Body of pancreas (tissue), 4 donors: ENCODE measurements around the gene PRSS21. TPM values are rescaled to one million over a fixed set of nuclear protein-coding genes. Genes with fewer than 3 reads are reported as not detected.

Source experiments
- ATAC-seq: fragments of 150-250 bp; one replicate; pipeline ENCODE4 v1.9.1; 2016
- DNase-seq, 4 donors: peaks; one replicate each; pipeline ENCODE4 v3.0.0-alpha.2; 2019
- H3K27ac ChIP-seq, 4 donors: fragments of 200-600 bp; sonication (generic); 1 replicate in 3 of 4; 2 replicates in 1 of 4; pipeline versions ENCODE4 v1.5.1 to v1.6.1; 2016 to 2019; ENCODE audit warnings: mild to moderate bottlenecking in 1 of 4, mixed read lengths in 1 of 4, moderate library complexity in 1 of 4
- H3K27me3 ChIP-seq, 2 donors: fragments of 200-600 bp; sonication (generic); one replicate each; pipeline ENCODE4 v1.6.0; 2016; ENCODE audit warnings: mild to moderate bottlenecking in 1 of 2
- H3K36me3 ChIP-seq, 2 donors: fragments of 200-600 bp; sonication (generic); replicated peaks in 1 of 2; 2 replicates each; pipeline ENCODE4 v1.5.1; 2016; ENCODE audit warnings: low read depth in 2 of 2; ENCODE audit not compliant: insufficient read depth in 1 of 2
- H3K4me1 ChIP-seq: fragments of 200-600 bp; sonication (generic); one replicate; pipeline ENCODE4 v1.6.0; 2016
- H3K4me3 ChIP-seq, 2 donors: fragments of 200-600 bp; sonication (generic); 1 replicate in 1 of 2; 2 replicates in 1 of 2; pipeline ENCODE4 v1.5.1; 2016 to 2019
- H3K9me3 ChIP-seq, 3 donors: fragments of 200-600 bp; sonication (generic); 1 replicate in 2 of 3; 2 replicates in 1 of 3; pipeline ENCODE4 v1.5.1; 2016
- POLR2A ChIP-seq, 3 donors: fragments of 450-650 bp; IDR thresholded peaks; one replicate each; pipeline ENCODE4 v1.6.1; 2016; ENCODE audit warnings: antibody characterized with exemption in 3 of 3, mild to moderate bottlenecking in 2 of 3
- WGBS, 2 donors: methylation state at CpG; one replicate each; pipeline ENCODE4 v1.1.5; 2017; 5-methylcytosine and 5-hydroxymethylcytosine counted together
- intact Hi-C: fragments of 100-400 bp; cut with DNase I; formaldehyde crosslinking; loops from one replicate; pipeline ENCODE4 v1.15.1; 2023
- total RNA-seq, 2 donors: library from RNA; depleted of rRNA; stranded (reverse); fragments of >200 nt; gene quantifications; one replicate each; pipeline ENCODE4 v1.1.0, GENCODE V29; 2016
- TF ChIP-seq, protein P1 (sequence below), 7 experiments: fragments of 450-650 bp in 4 of 7; fragments of 200-600 bp in 3 of 7; sonication (generic) in 3 of 7; IDR thresholded peaks; one replicate each; pipeline ENCODE4 v1.5.1; 2016 to 2019; ENCODE audit warnings: antibody characterized with exemption in 7 of 7

PRSS21 gene
- total RNA-seq, 2 donors from 2014 or later: 0.66 to 1.6 TPM

GRCh38 chr16:2846511-2847310, 29.7 kb downstream of the PRSS21 start:
- no peak for ATAC-seq
- H3K4me1 ChIP-seq: peaks cover 8% of the 10 kb centered on the region
- no peaks in the 10 kb centered on the region for H3K9me3 ChIP-seq
- intact Hi-C loops: no loop called here
- H3K4me3 ChIP-seq: no peak overlapping the region
- no peak for TF ChIP-seq POLR2A (IDR thresholded peaks at IDR 0.05)
- TF ChIP-seq, protein P1, sequence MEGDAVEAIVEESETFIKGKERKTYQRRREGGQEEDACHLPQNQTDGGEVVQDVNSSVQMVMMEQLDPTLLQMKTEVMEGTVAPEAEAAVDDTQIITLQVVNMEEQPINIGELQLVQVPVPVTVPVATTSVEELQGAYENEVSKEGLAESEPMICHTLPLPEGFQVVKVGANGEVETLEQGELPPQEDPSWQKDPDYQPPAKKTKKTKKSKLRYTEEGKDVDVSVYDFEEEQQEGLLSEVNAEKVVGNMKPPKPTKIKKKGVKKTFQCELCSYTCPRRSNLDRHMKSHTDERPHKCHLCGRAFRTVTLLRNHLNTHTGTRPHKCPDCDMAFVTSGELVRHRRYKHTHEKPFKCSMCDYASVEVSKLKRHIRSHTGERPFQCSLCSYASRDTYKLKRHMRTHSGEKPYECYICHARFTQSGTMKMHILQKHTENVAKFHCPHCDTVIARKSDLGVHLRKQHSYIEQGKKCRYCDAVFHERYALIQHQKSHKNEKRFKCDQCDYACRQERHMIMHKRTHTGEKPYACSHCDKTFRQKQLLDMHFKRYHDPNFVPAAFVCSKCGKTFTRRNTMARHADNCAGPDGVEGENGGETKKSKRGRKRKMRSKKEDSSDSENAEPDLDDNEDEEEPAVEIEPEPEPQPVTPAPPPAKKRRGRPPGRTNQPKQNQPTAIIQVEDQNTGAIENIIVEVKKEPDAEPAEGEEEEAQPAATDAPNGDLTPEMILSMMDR (IDR thresholded peaks at IDR 0.05): no peak
- 56 to 67% methylated on average over 3 of the region's 3 CpGs for WGBS, 2 donors
- H3K36me3 ChIP-seq: no peaks in the 10 kb centered on the region
- H3K27me3 ChIP-seq: no peaks in the 10 kb centered on the region
- no peak overlapping the region for H3K27ac ChIP-seq
- no peak for DNase-seq

DNA sequence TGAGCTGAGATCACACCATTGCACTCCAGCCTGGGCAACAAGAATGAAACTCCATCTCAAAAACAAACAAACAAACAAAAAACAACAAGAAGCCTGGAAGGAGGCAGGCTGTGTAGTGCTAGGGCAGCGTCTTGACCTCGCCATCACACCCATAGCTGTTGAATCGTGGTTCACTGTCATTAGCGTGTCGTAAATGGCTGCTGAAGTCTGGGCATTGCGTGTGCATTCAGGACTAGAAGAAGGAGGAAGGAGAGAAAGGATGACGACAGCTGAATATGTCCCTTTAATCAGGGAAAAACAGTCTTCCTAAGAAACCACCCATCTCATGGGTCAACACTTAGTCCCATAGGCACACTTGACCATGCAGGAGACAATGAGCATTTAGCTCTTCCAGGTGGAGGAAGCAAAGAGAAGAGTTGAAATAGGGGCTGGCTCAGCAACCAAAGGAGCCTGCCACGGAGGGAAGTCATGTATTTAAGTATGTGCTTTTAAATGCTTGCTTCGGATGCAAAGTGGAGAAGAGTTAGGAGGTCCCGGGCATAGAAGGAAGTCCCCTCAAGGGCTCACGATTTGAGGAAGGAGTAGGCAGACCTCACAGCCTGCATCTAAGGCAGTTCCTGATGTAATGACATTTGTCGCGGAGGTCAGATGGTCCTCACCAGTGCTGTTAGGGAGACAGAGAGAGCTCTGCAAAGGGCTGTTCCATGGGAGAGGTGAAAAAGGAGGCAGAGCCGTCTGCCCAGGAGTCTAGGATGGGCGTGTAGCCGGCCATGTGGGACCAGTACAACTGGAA, 32.1 kb downstream of the PRSS21 start:
- H3K27me3 ChIP-seq: no peaks in the 10 kb centered on the region
- H3K4me1 ChIP-seq: no peaks in the 10 kb centered on the region
- intact Hi-C loops: no loop called here
- no peak overlapping the region for H3K27ac ChIP-seq
- H3K9me3 ChIP-seq: no peaks in the 10 kb centered on the region
- TF ChIP-seq, protein P1 (IDR thresholded peaks at IDR 0.05): no peak
- no peak for TF ChIP-seq POLR2A (IDR thresholded peaks at IDR 0.05)
- 63 to 67% methylated on average over 16 of the region's 16 CpGs for WGBS, 2 donors
- no peak overlapping the region for H3K4me3 ChIP-seq
- ATAC-seq (no peak), DNase-seq (no peak)
- peaks cover 0 to 4% of the 10 kb centered on the region in 2 donors for H3K36me3 ChIP-seq

DNA sequence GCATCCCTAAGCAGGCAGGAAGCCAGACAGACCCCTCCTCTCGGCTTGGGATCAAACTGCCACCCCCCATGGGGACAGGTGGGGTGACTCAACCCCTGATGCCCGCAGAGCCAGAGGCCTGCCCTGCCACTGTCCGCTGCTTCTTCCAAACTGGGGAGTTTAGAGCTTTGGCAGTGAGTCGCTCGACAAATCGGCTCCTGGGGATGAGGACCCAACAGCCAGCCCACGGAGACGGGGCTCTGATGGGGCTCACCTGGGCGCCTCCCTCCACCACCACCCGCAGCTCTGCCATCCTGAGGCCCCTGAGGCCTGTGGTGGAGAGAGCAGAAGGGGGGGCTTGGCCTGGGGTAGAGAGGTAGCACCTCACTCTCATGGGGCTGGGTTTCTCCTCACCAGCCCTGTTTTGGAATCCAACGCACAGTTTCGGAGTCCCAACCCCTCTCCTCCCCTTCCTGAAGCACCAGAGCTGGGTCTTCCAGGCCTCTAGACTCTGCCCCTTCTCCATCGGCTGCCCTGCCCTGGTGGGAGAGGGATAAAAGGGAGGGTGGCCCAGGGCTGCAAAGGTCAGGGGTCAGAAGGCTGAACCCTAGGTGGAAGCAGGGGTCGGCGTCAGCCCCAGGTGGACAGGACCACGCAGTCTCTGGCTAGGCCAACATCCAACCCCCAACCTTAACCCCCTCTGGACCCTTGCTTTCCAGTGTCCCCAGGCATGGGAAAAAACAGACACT, 35.1 kb downstream of the PRSS21 start:
- peaks cover 8% of the 10 kb centered on the region for H3K4me1 ChIP-seq
- no peak for TF ChIP-seq POLR2A (IDR thresholded peaks at IDR 0.05)
- TF ChIP-seq, protein P1 (IDR thresholded peaks at IDR 0.05): no peak
- peaks cover 0 to 4% of the 10 kb centered on the region in 2 donors for H3K36me3 ChIP-seq
- H3K27ac ChIP-seq: no peak overlapping the region
- intact Hi-C loops: no loop called here
- no peak for DNase-seq
- no peaks in the 10 kb centered on the region for H3K9me3 ChIP-seq
- WGBS, 2 donors: 82 to 96% methylated on average over 16 of the region's 16 CpGs
- ATAC-seq: no peak
- H3K4me3 ChIP-seq: no peak overlapping the region
- no peaks in the 10 kb centered on the region for H3K27me3 ChIP-seq

DNA sequence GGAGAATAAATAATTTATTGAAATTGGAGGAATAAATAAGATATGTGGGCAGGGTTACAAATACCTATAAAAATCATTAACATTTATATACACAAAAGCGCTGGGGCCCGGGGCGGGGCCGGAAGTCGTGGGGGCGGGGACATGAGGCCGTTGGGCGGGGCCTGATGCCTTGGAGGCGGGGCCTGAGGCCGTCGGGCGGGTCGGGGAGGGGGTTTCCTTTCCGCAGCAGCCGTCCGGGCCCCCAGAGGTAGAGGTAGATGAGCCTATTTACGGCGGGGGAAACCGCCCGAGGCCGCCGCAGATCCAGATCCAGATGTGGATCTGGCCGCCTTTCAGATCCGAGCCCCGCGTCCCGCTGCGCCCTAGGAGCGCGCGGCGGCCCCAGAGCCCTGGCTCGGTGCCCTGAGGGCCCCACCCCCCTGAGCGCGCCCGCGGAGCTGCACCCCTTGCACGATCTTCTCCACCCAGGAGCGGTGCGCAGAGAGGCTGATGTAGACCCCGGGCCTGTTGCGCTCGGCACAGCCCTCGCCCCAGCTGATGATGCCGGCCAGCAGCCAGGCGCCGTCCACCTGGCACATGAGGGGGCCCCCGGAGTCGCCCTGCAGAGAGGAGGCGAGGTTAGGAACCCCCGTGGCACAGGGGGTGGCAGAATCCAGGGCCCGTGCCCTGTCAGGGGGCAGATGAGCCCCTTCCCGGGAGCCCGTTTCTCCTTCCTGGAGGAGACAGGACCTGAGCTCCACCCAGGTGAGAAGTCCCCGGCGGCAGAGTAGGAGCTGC, 35.9 kb downstream of the PRSS21 start:
- H3K9me3 ChIP-seq: no peaks in the 10 kb centered on the region
- TF ChIP-seq POLR2A (IDR thresholded peaks at IDR 0.05): no peak
- TF ChIP-seq, protein P1 (IDR thresholded peaks at IDR 0.05): no peak
- H3K36me3 ChIP-seq: peaks cover 0 to 4% of the 10 kb centered on the region in 2 donors
- 59 to 70% methylated on average over 42 to 45 of the region's 56 CpGs for WGBS, 2 donors
- no peak for ATAC-seq
- peaks cover 16% of the 10 kb centered on the region for H3K4me1 ChIP-seq
- H3K27ac ChIP-seq: no peak overlapping the region
- DNase-seq: no peak
- intact Hi-C loops: no loop called here
- no peaks in the 10 kb centered on the region for H3K27me3 ChIP-seq
- H3K4me3 ChIP-seq: no peak overlapping the region
